GM10248 (cell line): ENCODE data around the gene CRIM1.

Experiments used
- CTCF ChIA-PET: fragments of 300-600 bp; sonication (Branson Sonifier 250); formaldehyde crosslinking; extraction: SDS; loops from one replicate; lab custom pipeline; 2021; ENCODE audit warnings: antibody characterized with exemption; lab: Yijun Ruan, JAX
- POLR2A ChIA-PET: fragments of 350-650 bp; sonication (Branson Sonifier 250); formaldehyde crosslinking; extraction: SDS; loops from one replicate; lab custom pipeline; 2020; ENCODE audit warnings: antibody characterized with exemption; lab: Yijun Ruan, JAX
- DNase-seq: peaks from one replicate; pipeline ENCODE4 v3.0.0; 2012; ENCODE audit errors: extremely low spot score
- CTCF ChIP-seq: IDR thresholded peaks from 2 replicates; pipeline ENCODE4 v1.5.1; 2012; ENCODE audit warnings: mild to moderate bottlenecking, low read depth; ENCODE audit errors: extremely low read depth, missing control alignments, control extremely low read depth

The CRIM1 gene

GRCh38 chr2:36389577-36389976 is 34.0 kb downstream of the CRIM1 start:
- POLR2A ChIA-PET = no interaction called here
- no peak for DNase-seq
- CTCF ChIA-PET = interaction anchor here (0.8 to 1.5 kb wide), 4 partner anchors 13 to 37 kb away, joined by 3 read pairs; no protein-coding TSS in a partner anchor
- TF ChIP-seq CTCF = no peak

GRCh38 chr2:36392571-36393255 is 37.1 kb downstream of the CRIM1 start:
- CTCF ChIA-PET = interaction anchor here (1.0 to 1.7 kb wide), 5 partner anchors 9 to 380 kb away, joined by 3 to 4 read pairs (median 3); no protein-coding TSS in a partner anchor
- DNase-seq = no peak

GRCh38 chr2:36393738-36394256 is 38.2 kb downstream of the CRIM1 start:
- no peak for TF ChIP-seq CTCF
- ChIA-PET CTCF (interaction anchor here (1.2 to 1.7 kb wide), 4 partner anchors 13 to 379 kb away, joined by 3 to 4 read pairs (median 4); no protein-coding TSS in a partner anchor), POLR2A (no interaction called here)
- DNase-seq = no peak

More at GRCh38 chr2:36392571-36393255, 37.1 kb downstream of the CRIM1 start:
- no peak for TF ChIP-seq CTCF
- POLR2A ChIA-PET = no interaction called here

GRCh38 chr2:36394804-36395203 is 39.2 kb downstream of the CRIM1 start:
- ChIA-PET POLR2A (no interaction called here), CTCF (interaction anchor here (0.8 to 1.5 kb wide), 5 partner anchors 9 to 270 kb away, joined by 3 read pairs; no protein-coding TSS in a partner anchor)
- TF ChIP-seq CTCF = no peak
- no peak for DNase-seq

- CTCF ChIA-PET = interaction anchor here (1.1 to 1.8 kb wide), 7 partner anchors 8 to 43 kb away, joined by 3 to 8 read pairs (median 3); no protein-coding TSS in a partner anchor
Measured at GRCh38 chr2:36395866-36396265, 40.3 kb downstream of the CRIM1 start.

More at GRCh38 chr2:36395866-36396265, 40.3 kb downstream of the CRIM1 start:
- no peak for TF ChIP-seq CTCF
- DNase-seq = no peak
- POLR2A ChIA-PET = interaction anchor here (0.6 kb wide), 1 partner anchor 56 kb away, joined by 3 read pairs; no protein-coding TSS in a partner anchor
